ENCODE results near the gene KRT27.

DNA sequence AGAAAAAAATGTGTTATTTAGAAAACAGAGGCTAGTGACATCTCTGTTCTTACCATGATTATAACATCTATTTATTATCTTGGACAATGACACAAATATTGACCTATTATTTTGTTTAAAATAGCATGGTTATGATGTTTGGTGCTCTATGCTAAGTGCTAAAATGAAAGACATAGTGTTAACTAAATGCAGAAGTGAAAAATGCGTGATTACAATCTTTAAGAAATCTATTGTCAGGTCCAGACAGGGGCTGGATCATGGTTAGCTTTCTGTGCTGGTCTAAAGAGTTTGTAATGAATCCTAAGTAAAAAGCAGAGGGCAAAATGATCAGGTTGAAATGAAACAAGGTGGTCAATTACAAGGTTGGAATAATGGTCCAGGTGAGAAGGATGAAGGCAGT lies 18.0 kb upstream of the KRT27 start:
- no peak for TF ChIP-seq EZH2 (IDR thresholded peaks at IDR 0.05)
- TF ChIP-seq POLR2AphosphoS5 (IDR thresholded peaks at IDR 0.05; ENCODE audit: borderline replicate concordance, low read depth, low read length): no peak

Measured in SK-N-MC (cell line).